Liver (tissue), 9 donors: ENCODE results near the gene IP6K2. TPM values are rescaled to one million over a fixed set of nuclear protein-coding genes. Genes with fewer than 3 reads are reported as not detected.

Experiments used
- DNase-seq: peaks from one replicate; pipeline ENCODE4 v3.0.0-alpha.2; 2017; ENCODE audit warnings: low spot score
- H3K27ac ChIP-seq, 2 donors: one replicate each; pipeline ENCODE4 v1.7.0; 2013; ENCODE audit warnings: inconsistent platforms in 2 of 2, low read length in 2 of 2, control low read depth in 1 of 2, low read depth in 1 of 2, mild to moderate bottlenecking in 1 of 2
- H3K27me3 ChIP-seq, 4 donors: one replicate each; pipeline versions ENCODE4 v1.6.1 to v1.7.0; 2013; ENCODE audit warnings: low read length in 3 of 4, inconsistent platforms in 1 of 4, mild to moderate bottlenecking in 1 of 4, moderate library complexity in 1 of 4; ENCODE audit not compliant: control insufficient read depth in 4 of 4, insufficient read depth in 4 of 4
- H3K36me3 ChIP-seq, 4 donors: one replicate each; pipeline versions ENCODE4 v1.6.1 to v1.7.0; 2013; ENCODE audit warnings: low read length in 3 of 4, mild to moderate bottlenecking in 3 of 4, low read depth in 1 of 4, moderate library complexity in 1 of 4; ENCODE audit not compliant: control insufficient read depth in 4 of 4, insufficient read depth in 3 of 4
- H3K4me1 ChIP-seq, 4 donors: one replicate each; pipeline versions ENCODE4 v1.6.1 to v1.7.0; 2013; ENCODE audit warnings: low read length in 3 of 4, mild to moderate bottlenecking in 3 of 4, moderate library complexity in 1 of 4; ENCODE audit not compliant: control insufficient read depth in 4 of 4, insufficient read depth in 4 of 4
- H3K4me3 ChIP-seq, 3 donors: one replicate each; pipeline versions ENCODE4 v1.6.1 to v1.7.0; 2013; ENCODE audit warnings: low read length in 3 of 3, control low read depth in 1 of 3, low read depth in 1 of 3, mild to moderate bottlenecking in 1 of 3
- H3K9ac ChIP-seq, 2 donors: one replicate each; pipeline ENCODE4 v1.7.0; 2013; ENCODE audit warnings: low read length in 2 of 2, mild to moderate bottlenecking in 2 of 2, moderate library complexity in 2 of 2, control low read depth in 1 of 2, low read depth in 1 of 2
- H3K9me3 ChIP-seq, 4 donors: one replicate each; pipeline versions ENCODE4 v1.6.1 to v1.7.0; 2013; ENCODE audit warnings: low read length in 3 of 4; ENCODE audit not compliant: control insufficient read depth in 4 of 4
- CTCF ChIP-seq: fragments of 150-350 bp; IDR thresholded peaks from 2 replicates; pipeline ENCODE4 v1.5.1; 2017; ENCODE audit warnings: improper control_type of control experiment, low read depth, low read length; ENCODE audit not compliant: missing input control
- EGR1 ChIP-seq, 2 donors: IDR thresholded peaks; 2 replicates each; pipeline ENCODE4 v1.6.1; 2016 to 2018; ENCODE audit warnings: antibody characterized with exemption in 2 of 2, low read depth in 2 of 2
- FOXA1 ChIP-seq: IDR thresholded peaks from 2 replicates; pipeline ENCODE4 v1.6.1; 2016; ENCODE audit warnings: antibody characterized with exemption
- FOXA2 ChIP-seq: IDR thresholded peaks from 2 replicates; pipeline ENCODE4 v1.6.1; 2016; ENCODE audit warnings: antibody characterized with exemption
- GABPA ChIP-seq, 2 donors: IDR thresholded peaks in 1 of 2; conservative IDR thresholded peaks in 1 of 2; 2 replicates each; pipeline ENCODE4 v1.6.1; 2016; ENCODE audit warnings: antibody characterized with exemption in 2 of 2, mild to moderate bottlenecking in 1 of 2, moderate library complexity in 1 of 2
- HNF4G ChIP-seq: IDR thresholded peaks from 2 replicates; pipeline ENCODE4 v1.6.1; 2016; ENCODE audit warnings: antibody characterized with exemption
- JUND ChIP-seq, 2 donors: IDR thresholded peaks; 2 replicates each; pipeline ENCODE4 v1.6.1; 2016; ENCODE audit warnings: antibody characterized with exemption in 2 of 2
- MAX ChIP-seq: IDR thresholded peaks from 2 replicates; pipeline ENCODE4 v1.6.1; 2016; ENCODE audit warnings: antibody characterized with exemption
- RAD21 ChIP-seq, 2 donors: IDR thresholded peaks; 2 replicates each; pipeline ENCODE4 v1.6.1; 2016; ENCODE audit warnings: antibody characterized with exemption in 2 of 2, mild to moderate bottlenecking in 2 of 2
- REST ChIP-seq: IDR thresholded peaks from 2 replicates; pipeline ENCODE4 v1.6.1; 2016; ENCODE audit warnings: antibody characterized with exemption, mild to moderate bottlenecking
- RXRA ChIP-seq, 2 donors: IDR thresholded peaks; 2 replicates each; pipeline ENCODE4 v1.6.1; 2017 to 2018; ENCODE audit warnings: antibody characterized with exemption in 2 of 2, mild to moderate bottlenecking in 1 of 2
- SP1 ChIP-seq: IDR thresholded peaks from 2 replicates; pipeline ENCODE4 v1.6.1; 2018; ENCODE audit warnings: antibody characterized with exemption, mild to moderate bottlenecking
- YY1 ChIP-seq: IDR thresholded peaks from 2 replicates; pipeline ENCODE4 v1.6.1; 2016; ENCODE audit warnings: antibody characterized with exemption, mild to moderate bottlenecking
- ZBTB33 ChIP-seq: IDR thresholded peaks from 2 replicates; pipeline ENCODE4 v1.6.1; 2016; ENCODE audit warnings: antibody characterized with exemption
- WGBS: extraction: QIAGEN DNeasy Blood & Tissue Kit; methylation state at CpG from one replicate; pipeline ENCODE4 v1.1.7; 2013; 5-methylcytosine and 5-hydroxymethylcytosine counted together
- polyA plus RNA-seq, 2 donors: library from polyadenylated mRNA; stranded (reverse) in 1 of 2; unstranded in 1 of 2; fragments of 200-250 nt in 1 of 2; fragments of >200 nt in 1 of 2; fragmentation: Nextera tagmentation in 1 of 2; extraction: Ambion mirVana in 1 of 2; gene quantifications; one replicate each; pipeline versions ENCODE4 v1.2.1 to v1.2.3, GENCODE V29; 2013 to 2015
- total RNA-seq, 2 donors: library from RNA; depleted of rRNA; stranded (reverse); fragments of >200 nt; gene quantifications; one replicate each; pipeline ENCODE4 v1.2.3, GENCODE V29; 2014
- donor health status: healthy.
- donor health status: healthy.
- donor health status: healthy.
- donor health status: healthy.
- donor health status: healthy.

The IP6K2 gene
- total and polyA plus RNA-seq, 4 donors, result 21.8 to 37.6 (median 24.3) TPM

GRCh38 chr3:48663489-48664312 is 53.3 kb downstream of the IP6K2 start:
- TF ChIP-seq CTCF (peak; percentile 50), EGR1 (IDR thresholded peaks at IDR 0.05; ENCODE audit: low read depth in 2 of 2) (no peak), GABPA (IDR thresholded peaks at IDR 0.05 in 1 of 2, conservative IDR thresholded peaks at IDR 0.05 in 1 of 2) (peak in 1 of 2 donors; percentile 48), MAX (no peak), REST (peak; percentile 34), HNF4G (no peak), ZBTB33 (no peak), JUND (IDR thresholded peaks at IDR 0.05) (no peak), RAD21 (IDR thresholded peaks at IDR 0.05) (peak in 1 of 2 donors; percentile 28), SP1 (no peak)
- Histone ChIP-seq H3K4me1 (peaks cover 0 to 15% (median 14%) of the 10 kb centered on the region in 4 donors), H3K27ac (no peak overlapping the region), H3K27me3 (peaks cover 0 to 5% (median 0%) of the 10 kb centered on the region in 4 donors), H3K4me3 (peak overlapping the region in 2 of 3 donors; percentile 49), H3K9ac (no peak overlapping the region), H3K36me3 (no peaks in the 10 kb centered on the region), H3K9me3 (peaks cover 0 to 6% (median 0%) of the 10 kb centered on the region in 4 donors)
- WGBS, result 3% methylated on average over 66 of the region's 66 CpGs
- DNase-seq, result peak; percentile 96

- peaks cover 0 to 6% (median 0%) of the 10 kb centered on the region in 4 donors for H3K9me3 ChIP-seq
- peak; percentile 58 for DNase-seq
- WGBS, result 4% methylated on average over 52 of the region's 52 CpGs
- TF ChIP-seq FOXA1 (no peak), SP1 (no peak), FOXA2 (no peak), MAX (no peak), RAD21 (IDR thresholded peaks at IDR 0.05) (no peak), EGR1 (IDR thresholded peaks at IDR 0.05; ENCODE audit: low read depth in 2 of 2) (no peak), YY1 (peak; percentile 85), REST (peak; percentile 40), RXRA (IDR thresholded peaks at IDR 0.05) (no peak), ZBTB33 (no peak)
Measured at GRCh38 chr3:48662753-48663488, 54.1 kb downstream of the IP6K2 start, which contains the start of gene CELSR3. Gene CELSR3 (minus strand): TSS chr3:48662886. CDS start chr3:48662634, 252 bp downstream.

More at GRCh38 chr3:48662753-48663488, 54.1 kb downstream of the IP6K2 start, which contains the start of gene CELSR3:
- H3K27me3 ChIP-seq, result peaks cover 0 to 5% (median 0%) of the 10 kb centered on the region in 4 donors
- no peaks in the 10 kb centered on the region for H3K36me3 ChIP-seq
- H3K4me3 ChIP-seq, result peak within 1 kb of the TSS in 2 of 3 donors; percentile 49
- H3K9ac ChIP-seq, result no peak within 1 kb of the TSS
- H3K4me1 ChIP-seq, result peaks cover 0 to 15% (median 14%) of the 10 kb centered on the region in 4 donors
- no peak within 1 kb of the TSS for H3K27ac ChIP-seq
